Measurements from ENCODE around the gene FEV.

DNA sequence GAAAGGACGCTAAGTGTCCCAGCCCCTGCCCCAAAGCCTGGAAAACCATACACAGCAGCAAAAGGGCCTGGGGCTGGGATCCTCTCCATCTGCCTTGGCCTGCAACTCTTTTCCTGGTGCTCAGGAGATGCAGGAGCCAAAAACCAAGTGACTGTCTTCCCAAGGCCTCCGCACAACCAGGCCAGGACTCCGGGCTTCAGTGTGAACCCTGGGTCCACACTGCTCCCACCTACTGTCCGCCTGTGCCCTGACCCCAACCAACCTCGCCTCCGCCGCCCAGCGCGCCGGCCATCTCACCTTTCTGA lies 1.1 kb downstream of the FEV start:
- TF ChIP-seq, protein P1, sequence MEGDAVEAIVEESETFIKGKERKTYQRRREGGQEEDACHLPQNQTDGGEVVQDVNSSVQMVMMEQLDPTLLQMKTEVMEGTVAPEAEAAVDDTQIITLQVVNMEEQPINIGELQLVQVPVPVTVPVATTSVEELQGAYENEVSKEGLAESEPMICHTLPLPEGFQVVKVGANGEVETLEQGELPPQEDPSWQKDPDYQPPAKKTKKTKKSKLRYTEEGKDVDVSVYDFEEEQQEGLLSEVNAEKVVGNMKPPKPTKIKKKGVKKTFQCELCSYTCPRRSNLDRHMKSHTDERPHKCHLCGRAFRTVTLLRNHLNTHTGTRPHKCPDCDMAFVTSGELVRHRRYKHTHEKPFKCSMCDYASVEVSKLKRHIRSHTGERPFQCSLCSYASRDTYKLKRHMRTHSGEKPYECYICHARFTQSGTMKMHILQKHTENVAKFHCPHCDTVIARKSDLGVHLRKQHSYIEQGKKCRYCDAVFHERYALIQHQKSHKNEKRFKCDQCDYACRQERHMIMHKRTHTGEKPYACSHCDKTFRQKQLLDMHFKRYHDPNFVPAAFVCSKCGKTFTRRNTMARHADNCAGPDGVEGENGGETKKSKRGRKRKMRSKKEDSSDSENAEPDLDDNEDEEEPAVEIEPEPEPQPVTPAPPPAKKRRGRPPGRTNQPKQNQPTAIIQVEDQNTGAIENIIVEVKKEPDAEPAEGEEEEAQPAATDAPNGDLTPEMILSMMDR (conservative IDR thresholded peaks at IDR 0.05 in 1 of 2, IDR thresholded peaks at IDR 0.05 in 1 of 2; ENCODE audit: low read depth in 1 of 2, low read length in 2 of 2): no peak
- TF ChIP-seq EZH2 (IDR thresholded peaks at IDR 0.05; ENCODE audit: low read length, missing control alignments): no peak
